Head of caudate nucleus (tissue), 42 donors: Measurements from ENCODE around the gene PPP1R13L.

Experiments used
- DNase-seq, 42 donors: peaks; one replicate each; pipeline versions ENCODE4 v3.0.0 to v3.0.0-alpha.2; 2020 to 2021; ENCODE audit warnings: mixed read lengths in 7 of 42
- intact Hi-C: fragments of 100-400 bp; cut with DNase I; formaldehyde crosslinking; loops from one replicate; pipeline ENCODE4 v1.15.0; 2022

Gene PPP1R13L

GRCh38 chr19:45333609-45334303 is 71.1 kb downstream of the PPP1R13L start:
- intact Hi-C loops = no loop called here
- no peak for DNase-seq

DNA sequence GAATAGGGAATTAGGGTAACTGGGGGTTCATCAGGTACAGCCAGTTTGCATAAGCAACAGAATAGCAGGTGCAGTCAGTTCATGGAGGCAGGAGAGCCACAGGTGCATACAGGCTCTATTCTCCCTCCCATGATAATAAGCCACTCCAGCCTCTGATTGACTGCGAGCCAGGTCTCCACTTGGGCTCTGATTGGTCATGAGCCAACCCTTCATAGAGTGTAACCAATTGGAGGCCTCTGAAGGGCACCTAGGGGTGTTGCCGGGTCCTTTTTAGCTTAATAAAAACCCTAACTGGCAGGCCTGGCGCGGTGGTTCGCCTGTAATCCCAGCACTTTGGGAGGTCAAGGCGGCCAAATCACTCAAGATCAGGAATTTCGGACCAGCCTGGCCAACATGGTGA is 73.5 kb downstream of the PPP1R13L start:
- intact Hi-C loops = no loop called here
- no peak for DNase-seq
